ENCODE measurements around the gene ACOX1. TPM values are rescaled to one million over a fixed set of nuclear protein-coding genes. Genes with fewer than 3 reads are reported as not detected.

Gene ACOX1
- total and polyA plus RNA-seq, 2 of the 13 experiments (the other 11 are each of a cell fraction or from before 2014, with no cell fraction given): 86.4 to 120 TPM

DNA sequence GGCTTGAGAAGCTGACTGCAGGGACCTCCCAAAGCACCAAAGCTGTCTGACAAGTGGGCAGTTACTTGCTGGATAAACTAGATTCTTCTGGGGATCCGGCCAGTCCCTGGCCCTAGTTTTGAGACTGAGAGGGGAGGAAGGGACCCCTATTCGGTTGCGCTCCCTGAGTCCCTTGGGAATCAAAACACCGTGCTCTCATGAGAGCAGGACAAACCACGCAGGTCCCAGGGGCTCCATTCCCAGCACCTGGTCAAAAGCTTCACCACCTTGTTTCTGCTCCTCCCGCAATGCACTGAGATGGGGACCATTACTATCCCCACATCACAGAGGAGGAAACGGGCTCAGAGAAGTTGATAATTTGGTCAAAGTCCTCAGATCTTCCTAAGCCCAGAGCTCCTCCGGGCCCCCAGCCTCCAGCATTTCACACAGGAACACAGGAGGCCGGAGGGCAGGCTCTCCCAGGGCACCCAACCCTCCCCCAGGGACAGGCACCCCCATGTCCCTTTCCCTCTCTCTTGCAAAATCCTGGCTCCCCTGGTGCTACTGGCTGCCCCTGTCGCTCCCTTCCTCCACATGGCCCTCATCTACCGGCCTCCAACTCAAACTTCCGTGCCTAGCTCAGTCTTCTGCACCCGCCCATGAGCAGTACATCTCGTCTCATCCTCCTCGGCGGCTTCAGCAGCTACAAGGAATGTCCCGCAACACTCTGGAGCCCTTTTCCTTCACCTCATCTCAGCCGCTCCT lies 85.5 kb downstream of the ACOX1 start (continued):
- TF ChIP-seq HINFP (CRISPR knock-in tag; IDR thresholded peaks at IDR 0.05; ENCODE audit: low read depth) (0 out of 2 replicates have a peak, but pooled peaks have one; percentile 18), ZNF784 (CRISPR knock-in tag; IDR thresholded peaks at IDR 0.05; ENCODE audit: borderline replicate concordance) (0 out of 2 replicates have a peak, but pooled peaks have one; percentile 43), ZNF761 (CRISPR knock-in tag; conservative IDR thresholded peaks at IDR 0.05) (peak; percentile 76; the same call in 1 of the 2 replicates), ZNF891 (CRISPR knock-in tag; IDR thresholded peaks at IDR 0.05) (no peak; the same call in 1 of the 2 replicates), ZNF563 (CRISPR knock-in tag; IDR thresholded peaks at IDR 0.05) (0 out of 2 replicates have a peak, but pooled peaks have one; percentile 37), KMT2B (CRISPR knock-in tag; IDR thresholded peaks at IDR 0.05) (no peak), ATF1 (CRISPR knock-in tag; IDR thresholded peaks at IDR 0.05) (no peak), ZNF724P (CRISPR knock-in tag; IDR thresholded peaks at IDR 0.05; ENCODE audit: borderline replicate concordance) (no peak), ZNF343 (CRISPR knock-in tag; IDR thresholded peaks at IDR 0.05) (0 out of 2 replicates have a peak, but pooled peaks have one; percentile 45), MYC (CRISPR knock-in tag; IDR thresholded peaks at IDR 0.05; ENCODE audit: borderline replicate concordance) (peak; percentile 1; the same call in 1 of the 2 replicates), YEATS4 (CRISPR knock-in tag; IDR thresholded peaks at IDR 0.05; ENCODE audit: borderline replicate concordance) (peak; percentile 16; the same call in 1 of the 2 replicates), MTERF4 (CRISPR knock-in tag; IDR thresholded peaks at IDR 0.05) (peak; percentile 80; the same call in 1 of the 2 replicates), ATF7 (IDR thresholded peaks at IDR 0.05) (no peak), ATF7 (CRISPR knock-in tag; IDR thresholded peaks at IDR 0.05) (0 out of 2 replicates have a peak, but pooled peaks have one; percentile 18), ZNF883 (CRISPR knock-in tag; IDR thresholded peaks at IDR 0.05; ENCODE audit: not compliant biosample characterization) (no peak), TIGD3 (CRISPR knock-in tag; IDR thresholded peaks at IDR 0.05; ENCODE audit: borderline replicate concordance) (peak; percentile 14; the same call in 1 of the 2 replicates), ZNF619 (CRISPR knock-in tag; IDR thresholded peaks at IDR 0.05) (no peak), NCOA2 (CRISPR knock-in tag; IDR thresholded peaks at IDR 0.05) (0 out of 2 replicates have a peak, but pooled peaks have one; percentile 14)
- TF ChIP-seq, protein P1, sequence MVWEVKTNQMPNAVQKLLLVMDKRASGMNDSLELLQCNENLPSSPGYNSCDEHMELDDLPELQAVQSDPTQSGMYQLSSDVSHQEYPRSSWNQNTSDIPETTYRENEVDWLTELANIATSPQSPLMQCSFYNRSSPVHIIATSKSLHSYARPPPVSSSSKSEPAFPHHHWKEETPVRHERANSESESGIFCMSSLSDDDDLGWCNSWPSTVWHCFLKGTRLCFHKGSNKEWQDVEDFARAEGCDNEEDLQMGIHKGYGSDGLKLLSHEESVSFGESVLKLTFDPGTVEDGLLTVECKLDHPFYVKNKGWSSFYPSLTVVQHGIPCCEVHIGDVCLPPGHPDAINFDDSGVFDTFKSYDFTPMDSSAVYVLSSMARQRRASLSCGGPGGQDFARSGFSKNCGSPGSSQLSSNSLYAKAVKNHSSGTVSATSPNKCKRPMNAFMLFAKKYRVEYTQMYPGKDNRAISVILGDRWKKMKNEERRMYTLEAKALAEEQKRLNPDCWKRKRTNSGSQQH (CRISPR knock-in tag; IDR thresholded peaks at IDR 0.05; ENCODE audit: low read depth): no peak
